Epithelial cell of esophagus (primary cell): ENCODE data around the gene KCNH5.
A peak's percentile ranks its signal among the peaks of the same experiment; 100 is the strongest.

Experiments used
- DNase-seq: peaks from one replicate; pipeline ENCODE4 v3.0.0; 2010; ENCODE audit warnings: low read depth
- H3K4me3 ChIP-seq: 2 replicates; pipeline ENCODE4 v1.5.1; 2011; ENCODE audit warnings: mild to moderate bottlenecking, low read length, control low read depth
- TF ChIP-seq, protein P1 (sequence below): IDR thresholded peaks from 2 replicates; pipeline ENCODE4 v1.5.1; 2011; ENCODE audit warnings: low read depth, mild to moderate bottlenecking, low read length, control low read depth, inconsistent platforms; ENCODE audit not compliant: insufficient read depth; ENCODE audit errors: missing control alignments

Gene KCNH5, protein sequence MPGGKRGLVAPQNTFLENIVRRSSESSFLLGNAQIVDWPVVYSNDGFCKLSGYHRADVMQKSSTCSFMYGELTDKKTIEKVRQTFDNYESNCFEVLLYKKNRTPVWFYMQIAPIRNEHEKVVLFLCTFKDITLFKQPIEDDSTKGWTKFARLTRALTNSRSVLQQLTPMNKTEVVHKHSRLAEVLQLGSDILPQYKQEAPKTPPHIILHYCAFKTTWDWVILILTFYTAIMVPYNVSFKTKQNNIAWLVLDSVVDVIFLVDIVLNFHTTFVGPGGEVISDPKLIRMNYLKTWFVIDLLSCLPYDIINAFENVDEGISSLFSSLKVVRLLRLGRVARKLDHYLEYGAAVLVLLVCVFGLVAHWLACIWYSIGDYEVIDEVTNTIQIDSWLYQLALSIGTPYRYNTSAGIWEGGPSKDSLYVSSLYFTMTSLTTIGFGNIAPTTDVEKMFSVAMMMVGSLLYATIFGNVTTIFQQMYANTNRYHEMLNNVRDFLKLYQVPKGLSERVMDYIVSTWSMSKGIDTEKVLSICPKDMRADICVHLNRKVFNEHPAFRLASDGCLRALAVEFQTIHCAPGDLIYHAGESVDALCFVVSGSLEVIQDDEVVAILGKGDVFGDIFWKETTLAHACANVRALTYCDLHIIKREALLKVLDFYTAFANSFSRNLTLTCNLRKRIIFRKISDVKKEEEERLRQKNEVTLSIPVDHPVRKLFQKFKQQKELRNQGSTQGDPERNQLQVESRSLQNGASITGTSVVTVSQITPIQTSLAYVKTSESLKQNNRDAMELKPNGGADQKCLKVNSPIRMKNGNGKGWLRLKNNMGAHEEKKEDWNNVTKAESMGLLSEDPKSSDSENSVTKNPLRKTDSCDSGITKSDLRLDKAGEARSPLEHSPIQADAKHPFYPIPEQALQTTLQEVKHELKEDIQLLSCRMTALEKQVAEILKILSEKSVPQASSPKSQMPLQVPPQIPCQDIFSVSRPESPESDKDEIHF

DNA sequence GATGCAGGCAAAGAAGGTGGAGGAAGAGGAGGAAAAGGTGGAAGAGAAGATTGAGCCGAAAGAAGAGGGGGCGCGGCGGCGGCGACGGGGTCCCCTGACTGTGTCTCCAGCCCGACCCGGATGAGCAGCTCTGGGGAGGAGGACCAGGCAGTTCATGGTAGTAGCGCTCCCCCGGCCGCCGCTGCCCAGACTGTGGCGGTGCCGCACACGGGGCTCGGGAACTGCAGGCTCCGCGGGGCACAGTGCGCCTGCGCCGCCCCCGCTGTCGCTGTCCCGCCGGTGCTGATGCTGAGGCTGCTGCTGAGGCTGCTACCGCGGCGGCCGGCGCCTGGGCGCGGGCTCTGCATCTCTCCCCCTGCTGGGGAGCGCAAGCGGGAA, at the start of gene KCNH5:
KCNH5 (minus strand) TSS at position 225 of the 378 bp plus-strand sequence. CDS start 272 bp downstream, outside the sequence.
- TF ChIP-seq, protein P1, sequence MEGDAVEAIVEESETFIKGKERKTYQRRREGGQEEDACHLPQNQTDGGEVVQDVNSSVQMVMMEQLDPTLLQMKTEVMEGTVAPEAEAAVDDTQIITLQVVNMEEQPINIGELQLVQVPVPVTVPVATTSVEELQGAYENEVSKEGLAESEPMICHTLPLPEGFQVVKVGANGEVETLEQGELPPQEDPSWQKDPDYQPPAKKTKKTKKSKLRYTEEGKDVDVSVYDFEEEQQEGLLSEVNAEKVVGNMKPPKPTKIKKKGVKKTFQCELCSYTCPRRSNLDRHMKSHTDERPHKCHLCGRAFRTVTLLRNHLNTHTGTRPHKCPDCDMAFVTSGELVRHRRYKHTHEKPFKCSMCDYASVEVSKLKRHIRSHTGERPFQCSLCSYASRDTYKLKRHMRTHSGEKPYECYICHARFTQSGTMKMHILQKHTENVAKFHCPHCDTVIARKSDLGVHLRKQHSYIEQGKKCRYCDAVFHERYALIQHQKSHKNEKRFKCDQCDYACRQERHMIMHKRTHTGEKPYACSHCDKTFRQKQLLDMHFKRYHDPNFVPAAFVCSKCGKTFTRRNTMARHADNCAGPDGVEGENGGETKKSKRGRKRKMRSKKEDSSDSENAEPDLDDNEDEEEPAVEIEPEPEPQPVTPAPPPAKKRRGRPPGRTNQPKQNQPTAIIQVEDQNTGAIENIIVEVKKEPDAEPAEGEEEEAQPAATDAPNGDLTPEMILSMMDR = no peak
- peak; percentile 45 for DNase-seq
- peak within 1 kb of the TSS; percentile 15 for H3K4me3 ChIP-seq

DNA sequence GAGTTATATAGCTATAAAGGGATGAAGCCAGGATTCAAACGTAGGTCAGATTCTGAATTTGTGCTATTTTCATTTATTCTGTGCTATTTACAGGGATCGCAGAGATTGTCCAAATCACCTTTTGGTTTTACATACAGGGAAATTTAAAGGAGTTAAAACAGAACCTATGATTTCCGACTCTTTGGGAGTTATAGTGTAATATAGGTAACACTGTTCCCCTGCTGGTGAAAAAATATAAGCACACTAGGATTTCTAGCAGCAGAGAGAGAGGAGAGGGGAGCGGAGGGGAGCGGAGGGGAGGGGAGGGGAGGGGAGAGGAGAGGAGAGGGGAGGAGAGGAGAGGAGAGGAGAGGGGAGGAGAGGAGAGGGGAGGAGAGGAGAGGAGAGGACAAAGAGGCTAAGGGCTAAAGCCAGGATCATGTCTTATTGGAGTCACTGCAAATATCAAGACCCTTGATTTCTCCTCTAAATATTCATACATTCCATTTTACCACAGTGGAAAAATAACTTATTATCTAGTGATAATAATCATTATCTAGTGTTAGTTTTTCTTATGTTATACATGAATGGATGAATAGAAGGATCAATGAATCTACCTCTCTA, 46.2 kb upstream of the KCNH5 start:
- DNase-seq = no peak
- TF ChIP-seq, protein P1 = no peak

DNA sequence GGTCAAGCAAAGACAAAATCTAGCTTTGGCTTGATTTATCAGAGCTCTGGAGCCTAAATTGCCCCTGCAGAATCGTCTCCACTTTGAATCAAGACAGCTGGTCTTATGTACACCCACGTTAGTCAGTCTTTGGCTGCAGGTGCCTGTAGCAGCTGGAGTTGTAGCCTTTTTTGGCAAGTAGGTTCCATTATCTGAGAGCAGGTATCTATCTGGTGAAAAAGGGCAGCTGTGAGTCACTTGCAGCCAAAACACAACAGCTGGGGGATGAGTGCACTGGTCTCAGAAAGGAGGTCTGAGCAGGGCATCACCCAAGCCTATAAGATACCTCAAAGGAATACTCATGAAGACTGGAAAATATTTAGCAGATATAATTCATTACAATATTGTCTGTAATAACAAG, 43.6 kb upstream of the KCNH5 start:
- DNase-seq = no peak
- TF ChIP-seq, protein P1 = no peak
- H3K4me3 ChIP-seq = no peak overlapping the region

More for the DNA sequence above, 46.2 kb upstream of the KCNH5 start:
- H3K4me3 ChIP-seq = no peak overlapping the region

DNA sequence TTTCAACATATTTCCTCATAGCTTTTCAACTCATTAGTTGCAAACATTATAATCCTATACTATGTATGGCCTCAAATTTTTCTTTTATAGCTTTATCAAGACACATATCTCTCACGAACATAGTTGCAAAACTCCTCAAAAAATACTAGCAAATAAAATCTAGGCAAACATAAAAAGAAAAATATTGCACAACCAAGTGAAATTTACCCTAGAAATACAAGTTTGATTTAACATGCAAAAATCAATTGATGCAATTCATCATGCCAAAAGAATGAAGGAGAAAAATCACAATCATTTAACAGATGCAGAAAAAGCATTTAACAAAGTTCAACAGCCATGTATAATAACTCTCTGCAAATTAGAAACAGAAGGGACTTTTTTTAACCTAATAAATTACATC, 33.3 kb upstream of the KCNH5 start:
- no peak overlapping the region for H3K4me3 ChIP-seq
- DNase-seq = no peak
- TF ChIP-seq, protein P1 = no peak

DNA sequence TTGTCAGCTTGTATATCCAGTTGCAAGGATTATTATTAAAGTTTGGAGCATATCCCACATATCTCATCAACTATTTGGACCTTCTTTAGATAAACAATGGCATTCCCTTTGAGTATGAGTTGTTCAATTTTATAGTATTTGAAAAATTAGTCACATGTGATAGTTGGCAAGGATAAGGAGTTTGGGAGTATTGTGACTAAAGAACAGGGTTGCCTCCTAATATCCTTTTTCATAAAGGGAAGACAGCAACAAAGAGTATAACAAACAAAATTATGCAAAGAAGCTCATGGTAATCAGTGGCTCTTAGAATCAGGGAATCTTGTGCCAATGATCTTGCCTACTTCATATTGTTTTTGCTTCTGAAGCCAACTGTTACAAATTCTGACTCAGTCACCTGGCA, 31.2 kb upstream of the KCNH5 start:
- H3K4me3 ChIP-seq = no peak overlapping the region
- DNase-seq = peak; percentile 36
- TF ChIP-seq, protein P1 = no peak

DNA sequence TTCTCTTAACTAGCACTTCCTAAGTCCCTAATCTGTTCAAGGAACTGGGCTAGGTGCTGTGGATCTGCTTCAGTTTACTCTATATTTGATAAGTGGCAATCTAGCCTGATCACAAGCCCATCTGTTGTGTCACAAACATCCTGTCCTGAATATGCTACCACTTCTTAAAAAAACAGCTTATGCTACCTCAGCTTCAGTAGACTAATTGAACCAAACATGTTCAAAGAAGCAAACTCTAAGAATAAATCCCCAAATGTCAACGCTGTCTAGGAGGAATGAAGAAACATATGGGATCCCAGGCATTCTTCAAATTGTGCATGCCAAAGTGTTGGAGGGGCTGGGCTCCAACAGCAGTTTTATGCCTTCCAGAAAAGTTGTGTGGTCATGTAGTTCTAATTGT, 10.4 kb upstream of the KCNH5 start:
- TF ChIP-seq, protein P1 = no peak
- H3K4me3 ChIP-seq = no peak overlapping the region
- DNase-seq = no peak
